WERI-Rb-1 (cell line): ENCODE results near the gene ARSI.

Experiments
- DNase-seq: peaks from one replicate; pipeline ENCODE4 v3.0.0-alpha.2; 2020
- H3K27ac ChIP-seq: fragments of 250-450 bp; sonication (Bioruptor Pico); 2 replicates; pipeline ENCODE4 v1.5.1; 2020; ENCODE audit warnings: mild to moderate bottlenecking, moderate library complexity
- H3K27me3 ChIP-seq: fragments of 250-450 bp; sonication (Bioruptor Pico); 2 replicates; pipeline ENCODE4 v1.5.1; 2021; ENCODE audit warnings: mild to moderate bottlenecking, low read depth, moderate library complexity; ENCODE audit not compliant: insufficient read depth, severe bottlenecking
- H3K36me3 ChIP-seq: fragments of 250-450 bp; sonication (Bioruptor Pico); 2 replicates; pipeline ENCODE4 v1.5.1; 2020; ENCODE audit warnings: mild to moderate bottlenecking, moderate library complexity
- H3K4me3 ChIP-seq: 2 replicates; pipeline ENCODE4 v1.5.1; 2011; ENCODE audit warnings: low read depth, mild to moderate bottlenecking, control low read depth, low read length
- H3K9me3 ChIP-seq: fragments of 250-450 bp; sonication (Bioruptor Pico); 2 replicates; pipeline ENCODE4 v1.5.1; 2021; ENCODE audit warnings: mild to moderate bottlenecking, moderate library complexity; ENCODE audit not compliant: severe bottlenecking
- TF ChIP-seq, protein P1 (sequence below): IDR thresholded peaks from 2 replicates; pipeline ENCODE4 v1.5.1; 2011; ENCODE audit warnings: low read depth, mild to moderate bottlenecking, control low read depth, inconsistent platforms, low read length

Gene ARSI

DNA sequence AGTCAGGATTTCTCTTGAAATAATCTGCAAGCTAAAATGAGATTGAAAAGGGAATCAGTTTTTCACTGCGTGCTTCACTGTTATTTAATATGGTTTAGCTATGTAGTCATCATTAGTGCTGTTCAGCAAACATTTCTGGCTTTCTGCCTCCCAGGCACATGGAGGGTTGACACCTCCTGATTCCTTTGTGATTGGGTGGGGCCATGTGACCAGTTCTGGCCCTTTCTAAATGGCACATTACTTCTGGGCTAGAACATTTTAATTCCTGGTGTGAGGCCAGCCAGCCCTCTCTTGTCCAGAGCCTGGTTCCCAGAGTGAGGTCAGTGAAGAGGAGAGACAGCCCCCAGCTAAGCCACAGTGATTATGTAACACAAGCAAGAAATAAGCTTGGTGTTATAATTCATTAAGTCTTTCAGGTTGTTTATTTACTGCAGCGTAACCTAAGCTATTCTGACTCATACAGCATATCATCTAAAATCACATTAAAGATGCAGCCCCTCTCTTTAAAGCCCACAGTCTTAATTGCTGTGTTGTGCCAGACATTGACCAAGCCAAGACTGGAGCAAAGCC, 17.4 kb upstream of the ARSI start:
- no peak for DNase-seq
- Histone ChIP-seq H3K4me3 (no peak overlapping the region), H3K36me3 (no peaks in the 10 kb centered on the region), H3K27ac (no peak overlapping the region; the same call in 1 of the 2 replicates), H3K9me3 (no peaks in the 10 kb centered on the region), H3K27me3 (no peaks in the 10 kb centered on the region)
- TF ChIP-seq, protein P1, sequence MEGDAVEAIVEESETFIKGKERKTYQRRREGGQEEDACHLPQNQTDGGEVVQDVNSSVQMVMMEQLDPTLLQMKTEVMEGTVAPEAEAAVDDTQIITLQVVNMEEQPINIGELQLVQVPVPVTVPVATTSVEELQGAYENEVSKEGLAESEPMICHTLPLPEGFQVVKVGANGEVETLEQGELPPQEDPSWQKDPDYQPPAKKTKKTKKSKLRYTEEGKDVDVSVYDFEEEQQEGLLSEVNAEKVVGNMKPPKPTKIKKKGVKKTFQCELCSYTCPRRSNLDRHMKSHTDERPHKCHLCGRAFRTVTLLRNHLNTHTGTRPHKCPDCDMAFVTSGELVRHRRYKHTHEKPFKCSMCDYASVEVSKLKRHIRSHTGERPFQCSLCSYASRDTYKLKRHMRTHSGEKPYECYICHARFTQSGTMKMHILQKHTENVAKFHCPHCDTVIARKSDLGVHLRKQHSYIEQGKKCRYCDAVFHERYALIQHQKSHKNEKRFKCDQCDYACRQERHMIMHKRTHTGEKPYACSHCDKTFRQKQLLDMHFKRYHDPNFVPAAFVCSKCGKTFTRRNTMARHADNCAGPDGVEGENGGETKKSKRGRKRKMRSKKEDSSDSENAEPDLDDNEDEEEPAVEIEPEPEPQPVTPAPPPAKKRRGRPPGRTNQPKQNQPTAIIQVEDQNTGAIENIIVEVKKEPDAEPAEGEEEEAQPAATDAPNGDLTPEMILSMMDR, result no peak

DNA sequence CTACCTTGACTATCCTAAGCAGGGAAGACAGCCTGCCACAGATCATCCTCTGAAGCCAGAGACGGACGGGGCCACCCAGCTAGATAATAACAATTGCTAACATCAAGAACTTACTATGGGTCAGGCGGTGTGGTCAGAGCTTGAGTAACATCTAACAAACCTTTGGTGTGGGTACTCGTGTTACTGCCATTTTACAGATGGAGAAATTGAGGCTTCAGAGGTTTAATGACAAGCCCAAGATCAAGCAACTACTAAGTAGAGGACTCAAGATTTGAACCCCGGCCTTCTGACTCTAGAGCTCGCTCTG, 16.7 kb upstream of the ARSI start:
- H3K27me3 ChIP-seq, result no peaks in the 10 kb centered on the region
- no peak for DNase-seq
- no peak overlapping the region for H3K4me3 ChIP-seq
- no peaks in the 10 kb centered on the region for H3K9me3 ChIP-seq
- TF ChIP-seq, protein P1, result no peak
- no peaks in the 10 kb centered on the region for H3K36me3 ChIP-seq
- peak overlapping the region; percentile 50 for H3K27ac ChIP-seq

GRCh38 chr5:150318613-150319483, 16.1 kb upstream of the ARSI start:
- Histone ChIP-seq H3K27ac (peak overlapping the region; percentile 50), H3K36me3 (no peaks in the 10 kb centered on the region), H3K9me3 (no peaks in the 10 kb centered on the region), H3K4me3 (no peak overlapping the region), H3K27me3 (no peaks in the 10 kb centered on the region)
- TF ChIP-seq, protein P1, result no peak
- no peak for DNase-seq

DNA sequence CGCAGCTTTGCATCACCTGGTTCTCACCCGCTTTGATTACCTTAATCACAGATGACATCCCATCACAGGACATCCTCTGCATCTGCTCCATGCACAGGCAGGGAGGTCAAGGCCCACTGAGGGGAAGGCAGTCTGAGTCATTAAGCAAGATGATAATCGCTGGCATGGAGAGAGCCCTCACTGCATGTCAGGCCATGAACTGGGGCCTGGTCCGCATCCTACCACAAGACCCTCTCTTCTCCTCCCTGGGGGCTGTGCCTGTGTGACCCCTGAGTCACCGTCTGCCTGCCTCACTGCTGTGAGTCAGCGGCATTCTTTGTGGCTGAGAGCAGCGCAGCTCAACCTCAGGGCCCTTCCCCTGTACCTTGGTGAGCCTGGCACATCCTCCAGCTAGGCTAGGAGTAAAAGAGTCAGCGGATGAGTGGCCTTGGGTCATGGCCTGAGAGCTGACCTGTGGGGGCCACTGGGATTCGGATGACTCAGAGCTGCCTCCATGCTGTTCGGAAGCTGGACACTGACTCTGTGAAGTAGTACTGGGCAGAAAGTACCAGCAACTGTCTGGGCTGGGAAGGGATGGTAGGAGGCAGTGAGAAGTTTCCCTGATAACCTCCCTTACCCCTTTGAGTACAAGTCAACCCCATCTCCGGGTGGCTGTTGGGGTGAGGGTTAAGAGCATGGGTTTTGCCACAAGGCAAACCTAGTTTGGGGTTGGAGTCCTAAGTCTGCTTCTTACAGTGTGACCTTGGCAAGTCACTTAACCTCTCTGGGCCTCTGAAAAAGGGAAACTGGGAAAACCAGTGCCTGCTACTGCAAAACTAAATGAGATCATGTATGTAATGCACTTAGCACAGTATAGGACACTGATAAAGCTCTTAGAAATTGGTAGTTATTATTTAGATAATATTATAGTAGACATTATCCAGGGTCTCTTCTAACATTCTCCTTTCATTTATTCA, 14.6 kb upstream of the ARSI start:
- TF ChIP-seq, protein P1, result no peak
- H3K27me3 ChIP-seq, result no peaks in the 10 kb centered on the region
- no peak overlapping the region for H3K4me3 ChIP-seq
- no peaks in the 10 kb centered on the region for H3K36me3 ChIP-seq
- no peaks in the 10 kb centered on the region for H3K9me3 ChIP-seq
- DNase-seq, result no peak
- peak overlapping the region; percentile 50 for H3K27ac ChIP-seq

- no peaks in the 10 kb centered on the region for H3K27me3 ChIP-seq
- TF ChIP-seq, protein P1, result no peak
- DNase-seq, result no peak
- no peaks in the 10 kb centered on the region for H3K9me3 ChIP-seq
- H3K36me3 ChIP-seq, result no peaks in the 10 kb centered on the region
- no peak overlapping the region for H3K4me3 ChIP-seq
- peak overlapping the region; percentile 32; the same call in 1 of the 2 replicates for H3K27ac ChIP-seq
Observed at GRCh38 chr5:150316320-150316719, 13.6 kb upstream of the ARSI start.
